ENCODE measurements around the gene ZBTB42. TPM values are rescaled to one million over a fixed set of nuclear protein-coding genes. Genes with fewer than 3 reads are reported as not detected.

ZBTB42 gene
- total and polyA plus RNA-seq, 2 of the 13 experiments (the other 11 are each of a cell fraction or from before 2014, with no cell fraction given), result 2.8 to 4.2 TPM

DNA sequence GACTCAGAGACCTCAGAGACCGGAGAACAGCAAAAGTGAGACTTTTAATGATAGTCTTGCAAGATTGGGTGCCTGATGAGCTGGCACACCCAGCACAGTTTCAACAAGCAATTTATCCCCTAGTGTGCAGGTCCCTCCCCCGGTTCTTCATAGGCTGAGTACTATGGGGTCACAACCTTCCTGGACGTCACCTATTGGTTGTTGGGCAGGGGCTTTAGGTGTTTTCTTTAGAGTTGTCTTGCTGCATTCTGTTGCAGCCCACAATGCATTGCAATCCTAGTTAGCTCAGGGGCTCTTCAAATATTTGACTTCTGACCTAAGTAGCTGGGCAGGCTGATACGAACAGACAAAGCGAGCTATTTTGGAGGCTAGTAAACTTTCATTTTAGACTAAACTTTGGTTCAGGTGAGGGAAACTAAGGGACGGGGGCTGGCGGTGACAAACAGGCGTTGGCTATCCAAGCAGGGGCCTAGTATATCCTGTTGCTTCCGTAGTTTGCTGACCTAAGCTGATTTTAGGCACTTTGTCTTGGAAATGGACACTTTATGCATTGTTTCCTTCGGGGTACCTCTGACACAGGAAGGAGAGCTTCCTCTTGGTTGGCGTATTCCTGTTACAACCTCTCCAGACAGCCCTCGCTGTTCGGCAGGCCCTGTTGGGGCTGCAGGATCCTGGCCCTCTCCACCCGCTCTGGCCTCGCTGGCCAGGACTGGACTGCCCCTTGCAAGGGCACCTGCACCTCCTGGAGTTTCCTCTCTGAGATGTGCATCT is 33.9 kb upstream of the ZBTB42 start (continued):
- peak; percentile 62 for TF ChIP-seq PHF5A (CRISPR knock-in tag; IDR thresholded peaks at IDR 0.05; ENCODE audit: low read depth, unreplicated experiment)
- peak; percentile 13; the same call in 1 of the 2 replicates for TF ChIP-seq ZBTB20 (CRISPR knock-in tag; IDR thresholded peaks at IDR 0.05; ENCODE audit: borderline replicate concordance, low read depth)
- no peak; the same call in 1 of the 2 replicates for TF ChIP-seq KDM5A (IDR thresholded peaks at IDR 0.05; ENCODE audit: borderline replicate concordance, low read length)
- TF ChIP-seq NFATC3 (CRISPR knock-in tag; IDR thresholded peaks at IDR 0.05), result no peak
- no peak for TF ChIP-seq ZNF326 (CRISPR knock-in tag; IDR thresholded peaks at IDR 0.05; ENCODE audit: borderline replicate concordance)
- no peak for TF ChIP-seq TEAD2 (CRISPR knock-in tag; IDR thresholded peaks at IDR 0.05)
- no peak; the same call in 1 of the 2 replicates for TF ChIP-seq ZNF605 (CRISPR knock-in tag; IDR thresholded peaks at IDR 0.05)
- no peak for TF ChIP-seq MEIS2 (CRISPR knock-in tag; IDR thresholded peaks at IDR 0.05)
- TF ChIP-seq ELF1 (CRISPR knock-in tag; IDR thresholded peaks at IDR 0.05), result peak; percentile 49; the same call in 1 of the 2 replicates
- TF ChIP-seq, protein P1, sequence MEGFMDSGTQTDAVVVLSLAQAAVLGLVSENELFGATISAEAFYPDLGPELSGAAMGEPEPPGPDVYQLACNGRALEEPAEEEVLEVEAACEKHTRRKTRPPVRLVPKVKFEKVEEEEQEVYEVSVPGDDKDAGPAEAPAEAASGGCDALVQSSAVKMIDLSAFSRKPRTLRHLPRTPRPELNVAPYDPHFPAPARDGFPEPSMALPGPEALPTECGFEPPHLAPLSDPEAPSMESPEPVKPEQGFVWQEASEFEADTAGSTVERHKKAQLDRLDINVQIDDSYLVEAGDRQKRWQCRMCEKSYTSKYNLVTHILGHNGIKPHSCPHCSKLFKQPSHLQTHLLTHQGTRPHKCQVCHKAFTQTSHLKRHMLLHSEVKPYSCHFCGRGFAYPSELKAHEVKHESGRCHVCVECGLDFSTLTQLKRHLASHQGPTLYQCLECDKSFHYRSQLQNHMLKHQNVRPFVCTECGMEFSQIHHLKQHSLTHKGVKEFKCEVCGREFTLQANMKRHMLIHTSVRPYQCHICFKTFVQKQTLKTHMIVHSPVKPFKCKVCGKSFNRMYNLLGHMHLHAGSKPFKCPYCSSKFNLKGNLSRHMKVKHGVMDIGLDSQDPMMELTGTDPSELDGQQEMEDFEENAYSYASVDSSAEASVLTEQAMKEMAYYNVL (CRISPR knock-in tag; IDR thresholded peaks at IDR 0.05; ENCODE audit: borderline replicate concordance), result peak; percentile 24; the same call in 1 of the 2 replicates
- TF ChIP-seq ZNF543 (CRISPR knock-in tag; IDR thresholded peaks at IDR 0.05), result no peak
- TF ChIP-seq, protein P2, sequence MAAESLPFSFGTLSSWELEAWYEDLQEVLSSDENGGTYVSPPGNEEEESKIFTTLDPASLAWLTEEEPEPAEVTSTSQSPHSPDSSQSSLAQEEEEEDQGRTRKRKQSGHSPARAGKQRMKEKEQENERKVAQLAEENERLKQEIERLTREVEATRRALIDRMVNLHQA (CRISPR knock-in tag; IDR thresholded peaks at IDR 0.05), result no peak
- no peak for TF ChIP-seq ZNF713 (CRISPR knock-in tag; IDR thresholded peaks at IDR 0.05)
- peak; percentile 98 for TF ChIP-seq POLR2AphosphoS5 (IDR thresholded peaks at IDR 0.05; ENCODE audit: low read depth, low read length)
- TF ChIP-seq ATF1 (CRISPR knock-in tag; IDR thresholded peaks at IDR 0.05), result peak; percentile 53; the same call in 1 of the 2 replicates
- no peak for TF ChIP-seq CHD4 (IDR thresholded peaks at IDR 0.05; ENCODE audit: borderline replicate concordance, low read length)
- no peak for TF ChIP-seq MZF1 (CRISPR knock-in tag; IDR thresholded peaks at IDR 0.05; ENCODE audit: borderline replicate concordance)
- TF ChIP-seq RORA (CRISPR knock-in tag; IDR thresholded peaks at IDR 0.05), result no peak
- no peak for TF ChIP-seq CBFB (CRISPR knock-in tag; IDR thresholded peaks at IDR 0.05)
- TF ChIP-seq CHCHD3 (CRISPR knock-in tag; IDR thresholded peaks at IDR 0.05), result no peak
- TF ChIP-seq, protein P3, sequence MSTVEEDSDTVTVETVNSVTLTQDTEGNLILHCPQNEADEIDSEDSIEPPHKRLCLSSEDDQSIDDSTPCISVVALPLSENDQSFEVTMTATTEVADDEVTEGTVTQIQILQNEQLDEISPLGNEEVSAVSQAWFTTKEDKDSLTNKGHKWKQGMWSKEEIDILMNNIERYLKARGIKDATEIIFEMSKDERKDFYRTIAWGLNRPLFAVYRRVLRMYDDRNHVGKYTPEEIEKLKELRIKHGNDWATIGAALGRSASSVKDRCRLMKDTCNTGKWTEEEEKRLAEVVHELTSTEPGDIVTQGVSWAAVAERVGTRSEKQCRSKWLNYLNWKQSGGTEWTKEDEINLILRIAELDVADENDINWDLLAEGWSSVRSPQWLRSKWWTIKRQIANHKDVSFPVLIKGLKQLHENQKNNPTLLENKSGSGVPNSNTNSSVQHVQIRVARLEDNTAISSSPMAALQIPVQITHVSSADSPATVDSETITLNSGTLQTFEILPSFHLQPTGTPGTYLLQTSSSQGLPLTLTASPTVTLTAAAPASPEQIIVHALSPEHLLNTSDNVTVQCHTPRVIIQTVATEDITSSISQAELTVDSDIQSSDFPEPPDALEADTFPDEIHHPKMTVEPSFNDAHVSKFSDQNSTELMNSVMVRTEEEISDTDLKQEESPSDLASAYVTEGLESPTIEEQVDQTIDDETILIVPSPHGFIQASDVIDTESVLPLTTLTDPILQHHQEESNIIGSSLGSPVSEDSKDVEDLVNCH (CRISPR knock-in tag; IDR thresholded peaks at IDR 0.05), result no peak
- TF ChIP-seq ZBTB8A (CRISPR knock-in tag; IDR thresholded peaks at IDR 0.05; ENCODE audit: borderline replicate concordance, low read depth), result no peak
- TF ChIP-seq, protein P4, sequence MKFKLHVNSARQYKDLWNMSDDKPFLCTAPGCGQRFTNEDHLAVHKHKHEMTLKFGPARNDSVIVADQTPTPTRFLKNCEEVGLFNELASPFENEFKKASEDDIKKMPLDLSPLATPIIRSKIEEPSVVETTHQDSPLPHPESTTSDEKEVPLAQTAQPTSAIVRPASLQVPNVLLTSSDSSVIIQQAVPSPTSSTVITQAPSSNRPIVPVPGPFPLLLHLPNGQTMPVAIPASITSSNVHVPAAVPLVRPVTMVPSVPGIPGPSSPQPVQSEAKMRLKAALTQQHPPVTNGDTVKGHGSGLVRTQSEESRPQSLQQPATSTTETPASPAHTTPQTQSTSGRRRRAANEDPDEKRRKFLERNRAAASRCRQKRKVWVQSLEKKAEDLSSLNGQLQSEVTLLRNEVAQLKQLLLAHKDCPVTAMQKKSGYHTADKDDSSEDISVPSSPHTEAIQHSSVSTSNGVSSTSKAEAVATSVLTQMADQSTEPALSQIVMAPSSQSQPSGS (CRISPR knock-in tag; IDR thresholded peaks at IDR 0.05), result peak; percentile 50; the same call in 1 of the 2 replicates
- TF ChIP-seq ZNF775 (CRISPR knock-in tag; IDR thresholded peaks at IDR 0.05; ENCODE audit: borderline replicate concordance), result no peak
- TF ChIP-seq GTF2F1 (IDR thresholded peaks at IDR 0.05; ENCODE audit: low read length), result no peak

All from HepG2 (cell line).